ENCODE data around the gene INPP5A.

GRCh38 chr10:132577350-132578003, 39.9 kb downstream of the INPP5A start:
- no peak for TF ChIP-seq CTCF (IDR thresholded peaks at IDR 0.05)
- TF ChIP-seq POLR2A (IDR thresholded peaks at IDR 0.05), result no peak
